K562 (cell line): Measurements from ENCODE around the gene PGPEP1. TPM values are rescaled to one million over a fixed set of nuclear protein-coding genes. Genes with fewer than 3 reads are reported as not detected.
A peak's percentile ranks its signal among the peaks of the same experiment; 100 is the strongest.

ENCODE experiments used
- ATF3 ChIP-seq, 2 experiments: fragments of 450-650 bp in 1 of 2; sonication (generic) in 1 of 2; formaldehyde crosslinking in 1 of 2; IDR thresholded peaks in 1 of 2; conservative IDR thresholded peaks in 1 of 2; 2 replicates each; pipeline versions ENCODE4 v1.6.1 to v1.8.1; 2016 to 2023; ENCODE audit warnings: mild to moderate bottlenecking in 2 of 2, moderate library complexity in 2 of 2, inconsistent platforms in 1 of 2, missing genetic modification reagents in 1 of 2
- CBX2 ChIP-seq: fragments of 200-600 bp; sonication (generic); IDR thresholded peaks from one replicate; pipeline ENCODE4 v1.6.1; 2012; ENCODE audit warnings: mild to moderate bottlenecking, low read length, inconsistent platforms; ENCODE audit not compliant: insufficient read depth, poor library complexity, severe bottlenecking
- CREM ChIP-seq: IDR thresholded peaks from 2 replicates; pipeline ENCODE4 v1.6.1; 2014; ENCODE audit warnings: antibody characterized with exemption, low read depth
- E2F4 ChIP-seq: sonication (generic); formaldehyde crosslinking; IDR thresholded peaks from 2 replicates; pipeline ENCODE4 v1.8.0; 2022; ENCODE audit warnings: mild to moderate bottlenecking, low read depth, missing genetic modification reagents
- E4F1 ChIP-seq: fragments of 250-450 bp; sonication (Bioruptor Pico); IDR thresholded peaks from 2 replicates; pipeline ENCODE4 v1.5.0; 2021; ENCODE audit warnings: mild to moderate bottlenecking, borderline replicate concordance
- ERF ChIP-seq: fragments of 450-650 bp; formaldehyde crosslinking; IDR thresholded peaks from 2 replicates; pipeline ENCODE4 v1.4.0; 2020; ENCODE audit warnings: mild to moderate bottlenecking, mixed read lengths
- FIP1L1 ChIP-seq: fragments of 200-400 bp; formaldehyde crosslinking; IDR thresholded peaks from 2 replicates; pipeline ENCODE4 v1.6.1; 2018; ENCODE audit warnings: mild to moderate bottlenecking, low read depth, low read length; ENCODE audit not compliant: poor library complexity, severe bottlenecking
- HMGXB4 ChIP-seq: sonication (generic); formaldehyde crosslinking; IDR thresholded peaks from 2 replicates; pipeline ENCODE4 v1.8.1; 2023; ENCODE audit warnings: mild to moderate bottlenecking, missing genetic modification reagents
- MEIS2 ChIP-seq: fragments of 450-650 bp; IDR thresholded peaks from 2 replicates; pipeline ENCODE4 v1.6.1; 2014; ENCODE audit warnings: mild to moderate bottlenecking; ENCODE audit not compliant: partially characterized antibody
- PKNOX1 ChIP-seq: fragments of 450-650 bp; IDR thresholded peaks from 2 replicates; pipeline ENCODE4 v1.6.1; 2016
- RBBP5 ChIP-seq: fragments of 200-600 bp; sonication (generic); IDR thresholded peaks from 2 replicates; pipeline ENCODE4 v1.6.1; 2012; ENCODE audit warnings: borderline replicate concordance, mild to moderate bottlenecking, low read length, control low read depth, inconsistent platforms; ENCODE audit not compliant: insufficient read depth, poor library complexity, severe bottlenecking
- ZBTB1 ChIP-seq: sonication (generic); formaldehyde crosslinking; IDR thresholded peaks from 2 replicates; pipeline ENCODE4 v1.8.1; 2023; ENCODE audit warnings: missing genetic modification reagents, low read depth, mild to moderate bottlenecking, borderline replicate concordance
- ZBTB26 ChIP-seq: fragments of 450-650 bp; formaldehyde crosslinking; IDR thresholded peaks from 2 replicates; pipeline ENCODE4 v1.4.0; 2022; ENCODE audit warnings: missing genetic modification characterization
- ZNF589 ChIP-seq: fragments of 200-800 bp; sonication (Bioruptor generic); IDR thresholded peaks from 2 replicates; pipeline ENCODE4 v1.6.1; 2016; ENCODE audit warnings: low read depth, missing genetic modification characterization, missing compliant biosample characterization
- polyA plus RNA-seq, 8 experiments: library from polyadenylated mRNA; depleted of rRNA in 4 of 8; stranded (reverse) in 5 of 8; unstranded in 3 of 8; fragments of >200 nt; fragmentation: Nextera tagmentation in 2 of 8; fragmentation: Illumina TruSeq in 1 of 8; extraction: Ambion mirVana in 2 of 8; extraction: Trizol in 1 of 8; gene quantifications; 2 replicates each; pipeline versions ENCODE4 v1.2.1 to v1.2.3, GENCODE V29; 2011 to 2014; ENCODE audit warnings: inconsistent platforms in 1 of 8, missing spikeins in 1 of 8
- total RNA-seq, 7 experiments: library from RNA; depleted of rRNA in 6 of 7; stranded (reverse); fragments of >200 nt in 6 of 7; fragmentation: Illumina TruSeq in 2 of 7; extraction: Trizol in 2 of 7; gene quantifications; 2 replicates each; pipeline versions ENCODE4 v1.2.1 to v1.2.3, GENCODE V29; 2011 to 2021; ENCODE audit warnings: low replicate concordance in 1 of 7

PGPEP1 gene
- total and polyA plus RNA-seq, 9 of the 15 experiments (the other 6 are each of a cell fraction or from before 2014, with no cell fraction given) = 10.0 to 69.6 (median 33.5) TPM

- no peak for TF ChIP-seq E4F1 (CRISPR knock-in tag)
- no peak for TF ChIP-seq HMGXB4 (CRISPR knock-in tag)
- TF ChIP-seq CREM = peak; percentile 13; the same call in 1 of the 2 replicates
- no peak for TF ChIP-seq ZBTB26
- 0 out of 2 replicates have a peak, but pooled peaks have one; percentile 28 for TF ChIP-seq ERF (CRISPR knock-in tag)
- TF ChIP-seq FIP1L1 = peak; percentile 59
- TF ChIP-seq RBBP5 = peak; percentile 39
- no peak for TF ChIP-seq E2F4 (CRISPR knock-in tag)
- TF ChIP-seq ZNF589 (CRISPR knock-in tag) = 0 out of 2 replicates have a peak, but pooled peaks have one; percentile 46
- peak; percentile 88 for TF ChIP-seq MEIS2
- TF ChIP-seq PKNOX1 = peak; percentile 83
- TF ChIP-seq CBX2 = no peak
- TF ChIP-seq ZBTB1 = 0 out of 2 replicates have a peak, but pooled peaks have one; percentile 24
- no peak for TF ChIP-seq ATF3 (IDR thresholded peaks at IDR 0.05)
- TF ChIP-seq ATF3 (CRISPR knock-in tag; conservative IDR thresholded peaks at IDR 0.05) = no peak
Measured at GRCh38 chr19:18418029-18418482, 77.7 kb downstream of the PGPEP1 start (continued).
